HG03064 (cell line): Measurements from ENCODE around the gene APBA3.

Experiments used
- ATAC-seq: cut with Tn5 transposase; IDR thresholded peaks from one replicate; pipeline ENCODE4 v1.9.1; 2021; ENCODE audit warnings: low read depth; ENCODE audit not compliant: unreplicated experiment

The APBA3 gene

DNA sequence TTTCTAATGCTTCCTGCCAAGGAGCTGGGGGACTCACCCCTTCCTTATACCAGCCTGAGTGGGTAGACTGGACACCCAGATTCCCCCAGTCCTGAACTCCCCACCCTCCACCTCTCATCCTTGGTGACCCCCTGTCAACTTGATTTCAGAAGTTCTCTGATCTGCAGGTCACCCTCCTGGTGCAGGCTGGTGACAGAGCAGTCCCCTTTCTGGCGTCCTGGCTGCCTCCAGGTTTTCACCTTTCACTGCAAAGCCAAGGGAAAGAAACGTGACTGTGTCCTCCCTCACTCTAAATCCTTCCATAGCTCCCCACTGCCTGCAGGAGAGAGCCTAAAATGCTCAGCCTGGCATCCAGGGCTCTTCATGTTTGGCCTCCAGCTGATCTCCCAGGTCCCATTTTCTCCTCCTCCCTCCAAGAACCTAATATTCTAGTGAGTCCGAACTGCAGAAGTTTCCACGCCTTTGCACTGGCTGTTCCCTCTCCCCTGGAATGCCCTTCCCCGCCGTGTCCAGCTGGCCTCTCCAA is 28.8 kb upstream of the APBA3 start:
- ATAC-seq, result no peak

DNA sequence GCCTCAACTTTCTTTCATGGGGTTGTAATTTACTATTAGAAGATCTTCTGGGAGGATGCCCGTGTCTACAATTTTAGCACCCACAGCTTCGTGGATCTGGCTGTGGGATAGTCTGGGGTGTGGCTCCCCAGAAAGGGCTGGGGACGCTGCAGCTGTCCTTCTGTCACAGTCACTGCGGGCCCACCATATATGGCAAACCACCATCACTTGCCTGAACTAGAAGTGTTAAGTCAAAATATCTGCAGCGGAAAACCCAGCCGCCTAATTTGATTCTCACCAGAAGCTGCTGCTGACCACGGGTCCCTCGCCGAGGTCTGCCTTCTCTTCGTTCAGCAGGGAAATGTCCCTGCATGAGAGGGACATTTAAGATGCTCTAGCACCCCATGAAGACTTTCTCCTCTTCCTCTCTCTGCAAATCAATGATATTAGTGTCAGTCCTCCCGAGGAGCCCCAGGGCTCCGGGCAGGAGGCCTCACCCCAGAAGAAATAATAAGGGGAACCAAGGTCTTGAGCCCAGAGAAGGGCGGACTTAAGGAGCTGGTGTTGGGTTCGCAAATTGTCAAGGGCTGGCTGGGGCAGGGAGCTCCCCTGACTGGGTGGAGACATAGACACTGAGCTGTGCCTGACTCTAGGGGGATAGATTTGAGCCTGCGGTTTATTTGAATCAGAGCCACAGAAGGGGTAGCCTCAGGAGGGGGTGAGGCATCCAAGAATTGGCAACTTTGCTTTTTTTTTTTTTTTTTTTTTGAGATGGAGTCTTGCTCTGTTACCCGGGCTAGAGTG is 27.7 kb upstream of the APBA3 start:
- no peak for ATAC-seq

DNA sequence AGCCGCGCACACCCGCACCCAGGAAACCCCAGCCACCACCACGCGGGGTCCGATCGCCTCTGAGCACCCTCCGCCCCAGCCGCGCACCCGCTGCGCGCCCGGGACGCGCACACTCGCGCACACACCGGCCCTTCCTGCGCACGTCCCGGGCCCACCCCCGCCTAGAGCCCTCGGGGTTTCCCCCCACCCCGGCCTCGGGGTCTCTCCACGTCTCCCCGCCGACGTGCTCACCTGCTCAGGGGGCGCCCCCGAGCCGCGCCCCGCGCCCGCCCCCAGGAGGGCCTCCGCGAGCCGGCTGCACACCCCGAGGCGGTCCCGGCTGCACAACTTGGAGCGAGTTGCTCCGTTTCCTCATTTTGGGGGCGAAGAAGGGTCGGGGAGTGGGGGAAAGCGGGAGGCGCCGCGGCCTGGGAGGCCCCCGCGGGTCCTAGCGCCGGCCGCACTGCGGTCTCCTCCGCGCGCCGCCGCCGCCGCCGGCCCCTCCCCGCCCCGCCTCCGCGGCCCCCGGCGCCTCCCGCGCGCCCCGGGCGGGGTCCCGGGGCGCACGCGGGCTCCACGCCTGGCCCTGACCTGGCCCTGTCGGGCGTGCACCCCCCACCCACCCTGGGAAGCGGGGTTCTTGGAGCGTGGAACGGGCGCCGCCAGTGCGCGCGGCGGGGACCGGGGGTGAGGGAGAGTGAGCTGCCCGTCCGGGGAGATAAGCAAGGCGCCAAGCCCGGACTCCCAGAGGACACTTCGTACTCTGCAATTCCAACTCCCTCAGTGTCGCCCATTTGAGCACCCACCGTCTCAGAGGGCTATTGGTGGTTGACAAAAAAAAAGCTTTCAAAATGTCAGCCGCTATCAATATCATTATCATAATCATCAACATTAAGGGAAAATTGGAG is 24.7 kb upstream of the APBA3 start, which contains the start of gene MATK:
Gene MATK (minus strand): TSS at position 444 of the 887 bp plus-strand sequence. CDS start 1,246 bp downstream, outside the sequence.
- no peak for ATAC-seq

DNA sequence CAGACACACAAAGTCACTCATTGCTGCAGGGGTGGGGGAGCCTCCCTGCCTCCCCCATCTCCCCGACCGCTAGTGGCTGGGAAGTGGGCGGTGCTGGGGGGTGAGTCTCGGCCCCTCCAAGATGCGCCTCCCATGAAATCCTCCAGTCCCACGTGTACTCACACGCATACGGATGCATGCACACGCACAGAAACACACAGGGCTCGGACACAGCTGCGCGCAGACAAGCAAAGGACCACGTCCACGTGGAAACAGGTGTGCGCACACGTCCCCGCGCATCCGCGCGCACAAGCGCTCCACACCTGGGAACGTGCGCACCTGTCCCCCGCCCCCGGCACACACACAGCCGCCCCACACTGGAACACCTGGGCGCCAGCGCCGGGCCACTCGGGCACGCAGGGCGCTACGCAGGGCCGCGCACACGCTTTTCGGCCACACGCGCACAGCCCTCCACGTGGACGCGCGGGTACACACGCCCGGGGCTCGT is 24.0 kb upstream of the APBA3 start:
- ATAC-seq, result no peak

DNA sequence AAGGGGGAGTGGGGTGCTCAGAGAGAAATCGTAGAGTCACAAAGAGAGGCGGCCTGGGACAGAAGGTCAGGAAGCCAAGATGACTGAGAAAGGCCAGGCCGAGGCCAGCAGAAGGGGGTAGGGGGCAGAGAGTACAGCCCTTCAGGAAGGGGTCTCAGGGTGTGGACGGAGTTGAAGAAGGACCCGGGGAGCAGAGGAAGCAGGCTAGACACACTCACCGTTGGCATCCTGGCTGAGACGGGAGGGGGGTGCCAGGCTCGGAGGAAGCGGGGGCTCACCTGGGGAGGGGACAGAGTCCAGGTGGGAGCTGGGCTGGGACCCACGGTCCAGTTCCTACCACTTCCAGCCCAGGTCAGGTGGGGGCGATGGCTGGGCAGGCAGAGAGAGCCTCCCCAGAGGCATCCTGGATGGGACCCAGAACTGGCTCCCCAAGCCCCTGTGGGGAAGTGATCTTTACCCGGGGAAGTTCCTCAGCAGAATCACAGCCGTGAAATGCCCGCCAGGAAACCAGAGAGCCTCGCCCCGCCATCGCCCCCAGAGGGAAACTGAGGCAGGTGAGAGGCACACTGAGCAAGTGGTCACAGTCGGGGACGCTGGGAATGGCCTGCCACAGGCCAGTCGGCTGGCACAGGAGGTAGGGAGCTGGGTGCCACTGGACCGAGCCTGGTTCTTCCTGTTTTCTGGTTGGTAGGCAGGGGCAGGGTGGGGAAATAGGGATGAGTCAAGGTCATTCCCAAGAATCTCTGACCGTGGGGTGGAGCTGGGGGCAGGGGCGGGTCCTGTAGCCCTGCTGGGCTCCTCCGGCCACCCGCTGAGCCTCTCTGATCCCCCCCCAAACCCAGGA is 23.3 kb upstream of the APBA3 start:
- ATAC-seq, result no peak

DNA sequence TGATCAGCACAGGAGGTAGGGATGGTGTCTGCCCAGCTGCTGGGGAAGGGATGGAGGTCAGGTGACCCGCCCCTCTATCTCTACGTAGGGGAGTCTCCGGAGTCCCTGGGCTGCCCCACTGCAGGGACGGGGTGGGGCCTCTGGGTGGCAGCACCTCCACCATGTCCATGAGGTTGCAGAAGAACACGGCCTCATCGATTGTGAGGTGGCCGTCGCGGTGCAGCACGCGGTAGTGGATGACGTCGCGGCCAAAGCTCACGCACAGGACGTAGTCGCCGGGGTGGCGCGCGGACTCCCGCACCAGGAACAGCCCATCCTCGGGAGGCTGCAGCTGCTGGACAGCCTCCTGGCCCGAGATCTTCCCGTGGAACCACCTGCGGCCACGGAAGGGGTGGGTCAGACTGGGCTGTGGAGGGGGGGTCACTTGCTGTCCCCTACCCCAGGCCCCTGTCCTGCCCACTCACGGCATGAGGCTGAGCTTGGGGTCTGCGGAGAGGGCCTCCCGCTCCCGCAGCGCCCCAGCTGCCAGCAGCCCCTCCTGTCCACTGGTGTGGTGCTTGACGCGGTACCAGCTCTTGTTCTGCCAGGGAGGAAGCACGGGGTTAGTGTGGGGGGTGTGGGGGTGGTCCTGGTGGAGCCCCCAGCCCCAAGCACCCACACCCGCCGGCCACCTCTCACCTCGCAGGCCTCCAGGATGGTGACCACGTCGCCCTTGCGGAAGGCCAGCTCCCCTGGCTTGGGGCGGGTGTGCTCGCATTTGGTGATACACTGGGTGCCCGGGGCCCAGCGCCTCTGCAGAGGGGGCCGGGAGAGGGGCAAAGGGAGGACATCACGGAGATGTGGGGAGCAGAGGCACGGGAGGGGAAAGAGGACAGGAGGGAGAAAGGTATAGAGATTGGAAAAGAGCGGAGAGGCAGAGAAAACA is 22.4 kb upstream of the APBA3 start:
- no peak for ATAC-seq

GRCh38 chr19:3782903-3783302 is 21.4 kb upstream of the APBA3 start:
- ATAC-seq, result no peak

DNA sequence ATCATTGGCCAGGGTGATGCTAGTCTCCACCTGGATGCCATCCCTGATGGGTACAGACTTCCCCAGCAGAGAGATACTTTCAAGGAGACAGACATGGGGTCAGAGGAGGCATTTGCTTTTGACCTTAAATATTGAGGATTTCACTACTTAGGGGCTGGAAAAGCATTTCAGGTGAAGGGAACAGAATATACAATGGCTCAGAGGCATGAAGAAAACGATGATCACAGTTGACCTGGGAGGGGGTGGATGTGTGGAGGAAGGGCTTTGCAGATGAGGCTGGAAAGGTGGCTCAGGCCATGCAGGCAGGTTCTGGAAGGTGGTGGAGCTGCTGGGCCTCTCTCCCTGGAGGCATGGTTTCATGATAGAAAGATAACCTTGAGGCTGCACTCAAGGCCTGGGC is 20.8 kb upstream of the APBA3 start:
- ATAC-seq, result no peak

DNA sequence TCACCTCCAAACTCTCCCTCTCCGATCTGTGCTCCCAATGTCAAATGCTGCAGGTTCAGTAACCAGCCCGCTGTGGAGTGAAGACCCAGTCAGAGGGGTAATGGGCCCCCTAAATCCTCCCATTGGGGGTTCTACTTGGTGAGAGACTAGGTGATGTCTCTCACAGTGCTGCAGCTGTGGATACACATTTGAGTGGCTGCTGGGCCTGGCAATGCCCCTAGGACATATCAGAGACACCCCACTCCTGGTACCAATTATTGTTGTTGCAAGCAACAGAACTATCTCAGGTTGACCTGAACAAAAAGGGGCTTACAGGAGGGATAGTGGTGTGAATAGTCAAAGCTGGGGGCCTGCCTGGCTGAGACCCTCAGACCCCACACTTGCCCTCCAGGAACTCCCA is 20.1 kb upstream of the APBA3 start:
- ATAC-seq, result no peak

- no peak for ATAC-seq
Measured at GRCh38 chr19:3780786-3781304, 19.4 kb upstream of the APBA3 start.

DNA sequence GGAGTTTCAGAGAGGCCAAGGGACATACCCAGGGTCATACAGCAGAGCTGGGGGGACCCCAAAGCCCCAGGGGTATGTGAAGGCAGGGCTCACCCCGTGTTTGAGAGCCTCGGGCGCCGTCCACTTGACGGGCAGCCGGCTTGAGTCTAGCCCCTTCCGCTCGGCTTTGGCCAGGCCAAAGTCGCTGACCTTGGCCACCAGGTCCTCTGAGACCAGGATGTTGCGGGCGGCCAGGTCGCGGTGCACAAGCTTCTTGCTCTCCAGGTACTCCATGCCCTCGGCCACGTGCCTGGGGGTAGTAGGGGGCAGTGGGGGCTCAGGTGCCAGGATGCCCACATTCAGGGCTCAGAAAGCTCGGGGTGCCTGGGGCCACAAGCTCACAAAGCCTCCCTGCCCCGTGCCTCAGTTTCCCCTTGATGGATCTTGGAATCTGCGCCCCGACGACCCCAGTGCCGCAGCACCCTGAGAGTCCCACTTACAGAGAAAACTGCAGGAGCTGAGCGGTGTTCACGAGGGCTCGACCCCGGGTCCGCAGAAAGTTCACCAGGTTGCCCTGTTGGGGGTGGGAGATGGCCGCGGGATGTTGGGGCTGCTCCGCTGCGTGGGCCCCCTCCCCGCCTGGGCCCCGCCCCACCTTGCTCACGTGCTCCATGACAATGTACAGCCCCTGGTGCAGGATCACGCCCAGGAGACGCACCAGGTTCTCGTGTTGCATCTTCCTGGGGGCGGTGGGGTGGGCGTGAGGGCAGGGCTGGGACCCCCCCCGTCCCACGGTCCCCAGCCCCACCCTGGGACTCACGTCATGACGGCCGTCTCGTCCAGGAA is 17.6 kb upstream of the APBA3 start:
- ATAC-seq, result no peak

DNA sequence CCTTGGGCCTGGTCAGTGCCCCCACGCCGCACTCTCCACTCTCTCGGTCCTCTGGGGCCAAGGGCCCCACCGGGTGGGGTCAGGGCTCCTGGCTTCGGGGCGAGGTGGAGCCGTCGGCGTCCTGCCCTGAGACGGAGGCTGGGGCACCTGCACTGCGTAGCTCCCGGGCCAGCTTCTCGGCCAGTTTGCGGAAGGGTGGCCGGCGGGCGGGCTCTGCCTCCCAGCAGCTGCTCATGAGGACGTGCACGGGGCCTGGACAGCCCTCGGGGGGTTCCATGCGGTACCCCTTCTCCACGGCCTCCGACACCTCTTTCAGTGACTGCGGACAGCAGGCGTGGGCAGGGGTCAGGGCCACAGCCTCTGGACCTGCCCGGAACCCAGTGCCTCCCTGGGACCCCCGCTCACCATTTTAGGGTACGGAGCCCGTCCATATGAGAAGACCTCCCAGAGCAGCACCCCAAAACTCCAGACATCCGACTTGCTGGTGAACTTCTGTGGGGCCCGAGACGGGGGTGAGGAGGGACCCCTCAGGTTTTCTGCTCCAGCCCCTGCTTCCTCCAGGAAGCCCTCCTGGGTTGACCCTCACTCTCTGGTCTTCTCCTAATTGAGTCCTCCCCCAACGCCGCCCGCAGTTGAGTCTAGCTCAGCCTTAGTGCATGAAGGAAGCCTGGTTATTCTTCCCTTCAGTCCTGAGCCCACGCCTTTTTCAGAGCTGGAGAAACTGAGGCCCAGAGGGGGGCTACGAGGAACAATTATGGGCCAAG is 16.8 kb upstream of the APBA3 start:
- no peak for ATAC-seq

DNA sequence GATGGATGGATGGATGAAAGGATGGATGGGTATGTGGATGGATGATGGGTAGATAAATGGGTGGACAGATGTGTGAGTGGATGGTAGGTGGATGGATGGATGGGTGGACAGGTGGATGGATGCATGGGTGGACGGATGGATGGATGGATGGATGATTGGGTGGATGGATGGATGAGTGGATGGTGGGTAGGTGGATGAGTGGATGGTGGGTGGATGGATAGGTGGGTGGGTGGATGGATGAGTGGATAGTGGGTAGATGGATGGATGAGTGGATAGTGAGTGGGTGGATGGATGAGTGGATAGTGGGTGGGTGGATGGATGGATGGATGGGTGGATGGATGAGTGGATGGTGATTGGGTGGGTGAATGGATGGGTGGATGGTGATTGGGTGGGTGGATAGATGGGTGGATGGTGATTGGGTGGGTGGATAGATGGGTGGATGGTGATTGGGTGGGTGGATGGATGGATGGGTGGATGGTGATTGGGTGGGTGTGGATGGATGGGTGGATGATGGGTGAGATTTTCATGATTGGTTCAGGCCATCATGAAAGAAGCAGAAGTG is 15.1 kb upstream of the APBA3 start:
- ATAC-seq, result no peak

GRCh38 chr19:3775831-3776230 is 14.3 kb upstream of the APBA3 start:
- no peak for ATAC-seq

DNA sequence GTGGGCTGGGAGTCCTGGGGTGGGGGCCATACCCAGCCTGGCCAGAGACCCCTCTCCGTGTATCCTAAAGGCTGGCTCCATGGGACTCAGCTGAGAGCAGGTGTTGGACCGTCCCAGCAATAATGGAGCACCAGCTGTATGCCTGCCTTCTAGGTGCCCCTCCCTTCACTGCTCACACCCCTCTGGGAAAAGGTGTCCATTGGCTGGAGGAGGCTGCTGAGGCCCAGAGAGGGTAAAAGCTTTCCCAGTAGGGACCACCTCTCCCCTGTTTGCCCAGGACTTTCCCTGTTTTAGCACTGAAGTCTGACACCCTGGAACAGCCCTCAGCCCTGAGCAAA is 13.9 kb upstream of the APBA3 start:
- no peak for ATAC-seq

- no peak for ATAC-seq
Measured at GRCh38 chr19:3774621-3775373, 13.3 kb upstream of the APBA3 start.
